Gastrocnemius medialis (tissue), 4 donors: ENCODE measurements around the gene RBM18. TPM values are rescaled to one million over a fixed set of nuclear protein-coding genes. Genes with fewer than 3 reads are reported as not detected.

Source experiments
- ATAC-seq, 2 donors: fragments of 150-250 bp; one replicate each; pipeline ENCODE4 v1.9.1; 2016
- DNase-seq, 2 donors: peaks; one replicate each; pipeline ENCODE4 v3.0.0-alpha.2; 2019
- H3K27ac ChIP-seq, 4 donors: fragments of 200-600 bp; sonication (generic); 1 replicate in 1 of 4; 2 replicates in 3 of 4; pipeline ENCODE4 v1.5.1; 2016 to 2018; ENCODE audit warnings: mild to moderate bottlenecking in 2 of 4, moderate library complexity in 1 of 4
- H3K27me3 ChIP-seq, 3 donors: fragments of 200-600 bp; sonication (generic) in 2 of 3; 1 replicate in 1 of 3; 2 replicates in 2 of 3; pipeline versions ENCODE4 v1.5.1 to v1.6.0; 2016 to 2019; ENCODE audit warnings: mild to moderate bottlenecking in 1 of 3, moderate library complexity in 1 of 3
- H3K36me3 ChIP-seq, 2 donors: fragments of 200-600 bp; sonication (generic) in 1 of 2; one replicate each; pipeline ENCODE4 v1.5.1; 2017 to 2018
- H3K4me1 ChIP-seq, 2 donors: fragments of 200-600 bp; sonication (generic) in 1 of 2; one replicate each; pipeline ENCODE4 v1.5.1; 2016 to 2017; ENCODE audit warnings: mild to moderate bottlenecking in 2 of 2
- H3K4me3 ChIP-seq, 4 donors: fragments of 200-600 bp; sonication (generic) in 3 of 4; 1 replicate in 1 of 4; 2 replicates in 3 of 4; pipeline ENCODE4 v1.5.1; 2016 to 2019; ENCODE audit warnings: mild to moderate bottlenecking in 2 of 4
- H3K9me3 ChIP-seq, 3 donors: fragments of 200-600 bp; sonication (generic) in 2 of 3; 1 replicate in 1 of 3; 2 replicates in 2 of 3; pipeline ENCODE4 v1.5.1; 2016 to 2019
- CTCF ChIP-seq, 5 experiments: fragments of 450-650 bp in 3 of 5; fragments of 200-600 bp in 2 of 5; sonication (generic) in 2 of 5; IDR thresholded peaks in 4 of 5; conservative IDR thresholded peaks in 1 of 5; 1 replicate in 4 of 5; 2 replicates in 1 of 5; pipeline ENCODE4 v1.5.1; 2016 to 2019; ENCODE audit warnings: antibody characterized with exemption in 5 of 5, mild to moderate bottlenecking in 3 of 5, moderate library complexity in 3 of 5
- POLR2A ChIP-seq, 2 donors: fragments of 450-650 bp; IDR thresholded peaks; one replicate each; pipeline ENCODE4 v1.6.1; 2017; ENCODE audit warnings: antibody characterized with exemption in 2 of 2, mild to moderate bottlenecking in 2 of 2, moderate library complexity in 2 of 2
- in situ Hi-C, 4 donors: fragments of 200-750 bp; cut with MboI; loops; one replicate each; pipeline versions ENCODE4 v1.15.0 to v1.8.0; 2017; ENCODE audit warnings: low sequenced_read_pairs in 4 of 4
- intact Hi-C: fragments of 100-400 bp; cut with DNase I; formaldehyde crosslinking; loops from one replicate; pipeline ENCODE4 v1.15.1; 2023; ENCODE audit warnings: low total_unique reads
- total RNA-seq, 4 donors: library from RNA; depleted of rRNA; stranded (reverse); fragments of >200 nt; gene quantifications; one replicate each; pipeline versions ENCODE4 v1.1.0 to v1.2.3, GENCODE V29; 2016

RBM18 gene
- total RNA-seq, 4 donors from 2014 or later, result 10.6 to 26.6 (median 21.8) TPM

DNA sequence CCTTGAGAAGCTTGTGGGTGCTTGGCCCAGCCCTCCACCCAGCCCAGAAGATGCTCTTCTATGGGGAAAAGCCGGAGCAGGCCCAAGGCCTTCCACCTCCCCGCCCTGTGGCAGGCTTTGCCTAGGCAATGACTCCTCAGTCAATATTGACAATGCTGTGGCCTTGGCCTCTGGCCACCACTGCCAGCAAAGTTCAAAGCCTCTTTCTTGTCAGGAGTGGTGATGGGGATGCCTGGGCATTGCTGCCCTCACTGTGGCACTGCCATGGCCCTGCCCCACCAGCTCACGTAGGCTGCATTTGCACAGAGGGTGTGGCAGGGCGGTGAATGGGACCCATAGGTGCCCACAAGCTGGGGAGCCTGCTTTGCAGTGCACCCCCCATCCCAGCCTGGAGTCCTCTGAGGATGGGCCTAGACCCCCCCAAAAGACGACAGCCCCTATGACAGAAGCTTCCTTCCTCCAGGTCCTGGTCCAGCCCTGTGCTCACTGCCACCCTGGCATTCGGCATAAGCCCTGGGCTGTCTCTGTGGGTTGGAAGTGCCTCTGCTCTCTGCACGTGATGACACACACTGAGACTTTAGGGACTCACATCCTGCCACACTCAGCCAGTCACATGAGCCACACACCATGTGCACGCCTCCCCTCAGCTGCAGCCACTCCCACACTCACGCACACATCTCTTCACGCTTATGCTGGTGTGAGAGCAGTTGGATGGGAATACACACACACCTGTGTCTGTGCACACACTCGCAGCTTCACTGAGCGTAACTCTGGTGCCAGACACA, 73.9 kb downstream of the RBM18 start:
- TF ChIP-seq CTCF (IDR thresholded peaks at IDR 0.05 in 4 of 5, conservative IDR thresholded peaks at IDR 0.05 in 1 of 5) (no peak), POLR2A (IDR thresholded peaks at IDR 0.05) (no peak)
- Histone ChIP-seq H3K36me3 (no peaks in the 10 kb centered on the region), H3K4me1 (no peaks in the 10 kb centered on the region), H3K27ac (no peak overlapping the region), H3K27me3 (no peaks in the 10 kb centered on the region), H3K9me3 (no peaks in the 10 kb centered on the region), H3K4me3 (no peak overlapping the region)
- DNase-seq, result no peak
- intact Hi-C loops (no loop called here), in situ Hi-C loops (no loop called here)
- ATAC-seq, result no peak

GRCh38 chr9:122188369-122188768, 76.3 kb downstream of the RBM18 start:
- H3K4me1 ChIP-seq, result no peaks in the 10 kb centered on the region
- peaks cover 0 to 2% (median 0%) of the 10 kb centered on the region in 3 donors for H3K27me3 ChIP-seq
- H3K27ac ChIP-seq, result no peak overlapping the region
- ATAC-seq (no peak), DNase-seq (no peak)
- no peaks in the 10 kb centered on the region for H3K9me3 ChIP-seq
- no peak overlapping the region for H3K4me3 ChIP-seq
- intact Hi-C loops, result no loop called here
- in situ Hi-C loops, result no loop called here
- no peaks in the 10 kb centered on the region for H3K36me3 ChIP-seq
- TF ChIP-seq CTCF (IDR thresholded peaks at IDR 0.05 in 4 of 5, conservative IDR thresholded peaks at IDR 0.05 in 1 of 5) (no peak), POLR2A (IDR thresholded peaks at IDR 0.05) (no peak)

Other genes starting within 250 kb of the RBM18 start
- 10 to 100 TPM; 12.3 to 20.5 (median 15.3) TPM for gene TTLL11, start 171.5 kb downstream of the RBM18 start, total RNA-seq
- 100 to 1,000 TPM in 1 of 4 donors, 10 to 100 TPM in 3; 51.0 to 114 (median 92.8) TPM for gene NDUFA8, start 105.1 kb downstream of the RBM18 start, total RNA-seq
- gene MORN5, start 104.9 kb downstream of the RBM18 start, total RNA-seq, result not detected
- gene LHX6, start 35.9 kb downstream of the RBM18 start, total RNA-seq, result 1 to 10 TPM in 3 of 4 donors, under 1 TPM in 1; 0.83 to 4.5 (median 1.7) TPM
- gene MRRF, start within 50 bp of the RBM18 start, total RNA-seq, result 10 to 100 TPM; 33.2 to 55.7 (median 47.2) TPM
- 1 to 10 TPM in 3 of 4 donors, under 1 TPM in 1; 0.78 to 1.8 (median 1.0) TPM for gene PTGS1, start 106.2 kb upstream of the RBM18 start, total RNA-seq
- not detected for gene OR1J1, start 213.1 kb upstream of the RBM18 start, total RNA-seq
- gene OR1J2, start 246.0 kb upstream of the RBM18 start, total RNA-seq, result not detected